IPS DF 4.7 (cell line): ENCODE measurements around the gene UBE2L6.
A peak's percentile ranks its signal among the peaks of the same experiment; 100 is the strongest.

ENCODE experiments used
- DNase-seq: peaks from one replicate; pipeline ENCODE4 v3.0.0-alpha.2; 2013; ENCODE audit warnings: low spot score; ENCODE audit errors: extremely low read depth

UBE2L6 gene

DNA sequence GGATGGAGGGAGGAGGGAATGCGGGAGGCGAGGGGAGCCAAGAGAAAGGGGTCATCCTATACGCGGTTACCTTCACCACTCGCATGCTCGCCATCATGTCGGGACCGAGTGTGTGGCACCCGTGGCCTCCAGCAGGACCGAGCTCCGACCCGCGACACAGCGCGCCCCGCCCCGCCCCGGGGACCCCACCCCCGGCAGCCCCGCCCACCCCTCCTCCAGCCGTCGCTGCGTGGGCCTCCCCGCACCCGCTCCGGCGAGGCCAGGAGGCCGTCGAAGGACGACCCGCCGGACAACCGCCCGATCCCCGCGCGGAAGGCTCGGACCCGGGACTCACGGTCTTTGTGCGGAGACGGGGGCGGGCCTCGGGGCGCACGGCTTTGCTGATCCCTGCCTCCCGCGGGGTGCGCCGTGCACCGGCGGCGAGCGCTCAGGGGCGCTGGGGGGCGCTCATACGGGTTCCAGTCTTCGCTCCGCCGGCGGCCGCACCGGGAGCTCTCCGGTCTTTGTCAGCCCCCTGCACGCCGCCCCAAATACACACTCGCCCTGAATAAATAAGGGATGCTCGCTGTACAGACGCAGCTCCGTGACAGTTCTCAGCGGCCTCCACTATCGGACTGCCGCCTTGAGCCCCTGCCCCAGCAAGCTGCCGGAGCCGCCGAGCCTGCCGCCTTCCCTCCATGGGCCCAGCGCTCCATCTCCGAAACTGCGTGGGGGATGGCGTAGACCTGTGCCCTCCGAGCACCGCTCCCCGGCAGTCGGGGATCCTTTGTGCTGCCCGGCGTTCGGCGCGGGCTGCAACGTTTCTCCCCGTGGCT, at the start of gene UBE2L6:
UBE2L6 (minus strand) TSS at position 158 of the 815 bp plus-strand sequence; CDS start at position 97, 61 bp downstream.
- DNase-seq: no peak

DNA sequence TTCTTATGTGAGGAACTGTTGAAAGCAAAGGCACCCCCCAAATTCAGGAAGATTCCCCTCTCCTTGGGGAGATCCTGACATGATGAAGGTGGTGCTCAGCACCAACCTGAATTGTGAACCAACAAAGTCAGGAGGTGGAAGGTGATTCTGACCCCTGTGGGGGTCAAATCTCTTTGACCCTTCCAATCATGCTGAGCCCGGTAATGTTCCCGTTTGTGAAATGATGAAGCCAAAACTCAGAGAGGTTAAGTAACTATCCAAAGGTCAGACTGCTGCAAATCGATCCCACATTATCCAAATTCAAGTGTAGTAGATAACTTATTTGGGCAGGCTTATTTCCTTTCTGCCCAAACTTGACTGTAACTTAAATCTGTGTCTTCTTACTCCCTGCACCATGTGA, 49.1 kb upstream of the UBE2L6 start:
- no peak for DNase-seq

DNA sequence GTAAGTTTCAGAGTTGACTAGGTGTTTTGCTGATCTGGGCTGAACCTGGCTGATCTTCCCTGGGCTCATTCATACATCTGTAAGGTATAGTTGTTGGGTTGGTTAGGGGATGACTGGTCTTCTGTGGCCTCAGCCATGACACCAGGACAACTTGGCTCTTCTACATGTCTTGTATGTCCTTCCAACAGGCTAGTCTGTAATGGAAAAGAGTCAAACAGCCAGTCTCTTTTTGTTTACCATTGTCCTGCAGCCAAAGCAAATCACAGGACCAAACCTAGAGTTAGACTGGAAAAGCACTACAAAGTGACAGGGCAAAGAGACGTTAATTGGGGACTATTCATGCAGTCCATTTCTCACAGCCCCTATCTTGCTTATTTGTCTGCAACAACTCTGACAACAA, 47.8 kb upstream of the UBE2L6 start:
- DNase-seq: no peak

DNA sequence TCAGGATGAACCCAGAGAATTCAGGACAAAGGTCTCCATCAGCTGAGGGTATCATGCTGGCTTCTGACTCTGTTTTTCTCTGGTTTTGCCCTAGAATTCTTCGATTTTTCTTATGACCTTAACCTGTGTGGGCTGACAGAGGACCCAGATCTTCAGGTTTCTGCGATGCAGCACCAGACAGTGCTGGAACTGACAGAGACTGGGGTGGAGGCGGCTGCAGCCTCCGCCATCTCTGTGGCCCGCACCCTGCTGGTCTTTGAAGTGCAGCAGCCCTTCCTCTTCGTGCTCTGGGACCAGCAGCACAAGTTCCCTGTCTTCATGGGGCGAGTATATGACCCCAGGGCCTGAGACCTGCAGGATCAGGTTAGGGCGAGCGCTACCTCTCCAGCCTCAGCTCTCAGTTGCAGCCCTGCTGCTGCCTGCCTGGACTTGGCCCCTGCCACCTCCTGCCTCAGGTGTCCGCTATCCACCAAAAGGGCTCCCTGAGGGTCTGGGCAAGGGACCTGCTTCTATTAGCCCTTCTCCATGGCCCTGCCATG, 46.8 kb upstream of the UBE2L6 start:
- no peak for DNase-seq

DNA sequence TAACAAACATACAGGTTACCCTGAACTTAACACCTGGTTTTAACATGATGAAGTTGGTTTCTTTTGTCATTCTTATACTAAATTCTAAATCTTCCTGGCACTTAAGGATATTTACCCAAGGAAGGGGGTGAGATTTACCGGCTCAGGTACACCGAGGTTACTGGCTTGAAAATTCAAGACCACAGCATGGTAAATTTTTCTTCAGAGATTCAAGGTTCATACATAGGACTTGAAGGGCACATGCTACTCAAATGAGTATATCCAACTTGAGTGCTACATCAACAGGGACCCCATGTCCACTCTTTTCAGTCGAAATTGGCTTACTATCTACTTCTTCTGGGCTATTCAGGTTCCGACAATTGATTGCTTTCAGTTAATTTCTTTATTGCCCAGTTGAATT, 42.7 kb upstream of the UBE2L6 start:
- no peak for DNase-seq

DNA sequence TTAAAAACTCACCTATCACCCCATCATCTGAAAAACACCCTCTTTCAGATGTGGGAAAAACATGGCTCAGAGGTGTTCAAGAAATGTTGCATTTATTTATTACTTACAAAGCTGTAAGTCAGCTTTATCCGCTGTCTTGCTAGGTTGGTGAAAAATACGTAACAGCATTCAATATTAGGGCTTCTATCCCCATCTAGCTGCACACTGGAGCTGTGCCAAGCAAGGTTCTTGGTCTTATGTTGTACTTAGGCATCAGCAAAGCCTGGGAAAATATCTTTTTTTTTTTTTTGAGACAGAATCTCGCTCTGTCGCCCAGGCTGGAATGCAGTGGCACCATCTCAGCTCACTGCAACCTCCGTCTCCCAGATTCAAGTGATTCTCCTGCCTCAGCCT, 37.6 kb upstream of the UBE2L6 start:
- DNase-seq: no peak

DNA sequence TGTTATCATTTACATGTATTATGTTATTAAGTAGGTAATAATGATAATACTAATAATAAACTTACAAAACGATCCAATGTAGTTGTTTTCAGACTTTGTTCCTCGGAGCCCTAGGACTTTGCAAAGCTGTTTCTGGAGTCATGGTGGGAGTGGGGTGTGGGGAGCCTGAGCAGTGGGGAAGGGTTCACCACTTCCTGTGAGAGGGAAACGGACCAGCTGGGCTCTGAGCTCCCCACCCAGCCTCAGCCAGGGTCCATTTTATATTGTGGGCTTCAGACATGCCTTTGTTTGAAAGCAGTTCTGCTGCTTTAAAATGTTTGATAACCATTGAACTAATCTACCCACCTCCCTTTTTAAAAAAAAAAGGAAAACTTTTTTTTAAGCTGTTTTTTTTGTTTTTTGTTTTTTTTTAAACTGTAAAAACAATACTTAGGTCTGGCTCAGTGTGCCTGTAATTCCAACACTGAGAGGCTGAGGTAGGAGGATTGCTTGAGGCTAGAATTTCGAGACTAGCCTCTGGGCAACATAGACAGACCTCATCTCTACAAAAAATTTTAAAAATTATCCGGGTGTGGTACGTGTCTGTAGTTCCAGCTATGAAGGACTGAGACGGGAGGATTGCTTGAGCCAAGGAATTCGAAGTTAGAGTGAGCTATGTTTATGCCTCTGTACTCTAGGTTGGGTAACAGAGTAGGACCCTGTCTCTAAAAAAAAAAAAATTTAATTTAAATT, 37.0 kb upstream of the UBE2L6 start:
- no peak for DNase-seq

DNA sequence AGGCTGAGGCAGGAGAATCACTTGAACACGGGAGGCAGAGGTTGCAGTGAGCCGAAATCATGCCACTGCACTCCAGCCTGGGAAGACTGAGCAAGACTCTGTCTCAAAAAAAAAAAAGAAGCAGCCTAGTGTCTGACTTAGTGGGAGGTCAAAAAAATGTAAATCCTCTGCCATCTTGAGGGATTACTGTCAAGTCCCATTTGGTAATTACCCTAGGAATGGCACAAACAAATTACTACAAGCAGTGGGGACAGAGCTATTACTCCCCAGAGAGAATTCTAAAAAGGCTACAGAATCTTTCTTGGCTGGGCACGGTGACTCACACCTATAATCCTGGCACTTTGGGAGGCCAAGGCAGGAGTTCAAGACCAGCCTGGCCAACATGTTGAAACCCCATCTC, 33.8 kb upstream of the UBE2L6 start:
- no peak for DNase-seq

DNA sequence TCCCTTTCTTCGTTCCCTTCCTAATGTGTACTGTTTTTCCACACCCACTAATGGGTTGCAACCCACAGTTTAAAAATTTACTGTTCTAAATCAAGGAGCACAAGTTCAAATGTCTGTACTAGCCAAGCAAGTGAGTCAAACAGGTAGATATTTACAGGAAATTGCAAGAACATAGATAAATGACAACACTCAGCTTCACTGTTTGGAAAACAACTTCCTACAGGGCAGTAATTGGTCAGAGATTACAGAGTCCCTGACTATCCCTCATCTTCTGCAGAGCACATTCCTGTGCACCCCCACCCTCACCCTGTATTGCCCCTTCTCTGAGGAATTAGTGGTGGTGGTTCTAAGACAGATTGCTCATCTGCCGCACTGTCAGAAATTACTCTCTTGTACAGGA, 31.9 kb upstream of the UBE2L6 start:
- DNase-seq: no peak

DNA sequence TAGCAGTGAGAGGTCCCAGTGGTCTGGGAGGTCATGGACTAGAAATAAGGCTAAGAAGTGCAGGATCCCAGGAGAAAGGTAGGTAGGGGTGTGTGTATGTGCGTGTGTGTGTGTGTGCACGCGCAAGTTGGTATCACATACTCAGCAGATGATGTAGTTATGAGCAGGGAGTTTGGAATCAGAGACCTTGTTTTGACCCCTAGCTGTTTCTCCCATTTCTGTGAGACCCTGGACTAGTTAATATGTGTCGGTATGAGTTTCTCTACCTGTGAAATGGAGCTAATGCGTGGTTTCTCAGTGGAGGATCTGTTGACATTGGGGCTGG, 31.3 kb upstream of the UBE2L6 start:
- no peak for DNase-seq

DNA sequence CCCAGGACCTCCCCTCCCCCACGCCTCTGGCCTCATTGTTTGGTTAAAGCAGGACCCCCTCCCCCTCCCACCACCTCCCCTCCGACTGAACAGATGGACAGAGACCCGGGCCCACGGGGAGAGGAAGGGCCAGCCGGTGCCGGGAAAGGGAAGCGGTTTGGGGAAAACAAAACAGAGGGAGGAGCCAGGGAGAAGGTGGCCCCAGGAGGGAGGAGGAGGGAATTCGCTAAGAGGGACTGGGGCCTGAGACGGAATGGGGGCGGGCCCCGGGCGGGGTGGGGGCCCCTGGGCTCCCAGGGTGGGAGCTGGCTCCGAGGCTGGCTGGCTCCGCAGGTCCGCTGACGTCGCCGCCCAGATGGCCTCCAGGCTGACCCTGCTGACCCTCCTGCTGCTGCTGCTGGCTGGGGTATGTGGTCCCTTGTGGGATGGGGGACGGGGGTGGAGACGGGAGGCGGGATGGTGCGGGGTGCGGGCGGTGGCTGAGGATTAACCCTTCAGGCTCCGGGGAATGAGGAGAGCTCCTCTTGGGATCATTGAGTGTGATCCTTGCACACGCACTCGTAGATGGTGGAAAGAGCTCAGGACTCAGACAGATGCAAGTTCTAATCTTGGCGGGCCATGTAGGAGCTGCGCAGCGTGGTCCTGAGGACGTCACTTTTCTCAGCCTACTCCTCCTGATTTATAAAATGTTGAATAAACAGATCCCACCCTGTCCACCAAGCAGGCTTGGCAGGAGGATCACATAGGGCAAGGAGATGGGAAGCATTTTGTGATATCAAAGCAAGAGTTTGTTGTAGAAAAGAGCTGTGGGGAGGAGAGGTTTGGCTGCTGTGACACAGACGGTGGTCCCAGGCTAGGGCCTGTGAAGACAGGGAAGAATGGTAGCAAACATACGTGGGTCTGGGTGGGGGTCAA, 30.7 kb upstream of the UBE2L6 start:
- peak; percentile 74 for DNase-seq

DNA sequence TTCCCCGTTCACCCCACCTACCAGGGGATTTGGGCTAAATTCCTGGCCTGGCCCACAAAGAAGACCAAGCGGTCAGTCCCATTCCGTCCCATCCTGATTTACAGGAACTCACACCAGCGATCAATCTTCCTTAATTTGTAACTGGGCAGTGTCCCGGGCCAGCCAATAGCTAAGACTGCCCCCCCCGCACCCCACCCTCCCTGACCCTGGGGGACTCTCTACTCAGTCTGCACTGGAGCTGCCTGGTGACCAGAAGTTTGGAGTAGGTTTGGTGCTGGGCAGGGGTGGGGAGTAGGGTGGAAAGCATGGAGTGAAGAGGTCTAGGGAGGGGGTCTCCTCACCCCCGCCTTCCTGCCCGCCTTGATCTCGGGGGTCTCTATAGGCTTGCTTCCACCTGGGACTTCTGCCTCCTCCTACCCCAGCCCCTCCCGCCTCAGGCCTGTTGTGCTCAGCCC, 30.0 kb upstream of the UBE2L6 start, which contains the start of gene SERPING1:
SERPING1 (plus strand) TSS at position 225 of the 455 bp plus-strand sequence. CDS start 586 bp downstream, outside the sequence.
- no peak for DNase-seq

DNA sequence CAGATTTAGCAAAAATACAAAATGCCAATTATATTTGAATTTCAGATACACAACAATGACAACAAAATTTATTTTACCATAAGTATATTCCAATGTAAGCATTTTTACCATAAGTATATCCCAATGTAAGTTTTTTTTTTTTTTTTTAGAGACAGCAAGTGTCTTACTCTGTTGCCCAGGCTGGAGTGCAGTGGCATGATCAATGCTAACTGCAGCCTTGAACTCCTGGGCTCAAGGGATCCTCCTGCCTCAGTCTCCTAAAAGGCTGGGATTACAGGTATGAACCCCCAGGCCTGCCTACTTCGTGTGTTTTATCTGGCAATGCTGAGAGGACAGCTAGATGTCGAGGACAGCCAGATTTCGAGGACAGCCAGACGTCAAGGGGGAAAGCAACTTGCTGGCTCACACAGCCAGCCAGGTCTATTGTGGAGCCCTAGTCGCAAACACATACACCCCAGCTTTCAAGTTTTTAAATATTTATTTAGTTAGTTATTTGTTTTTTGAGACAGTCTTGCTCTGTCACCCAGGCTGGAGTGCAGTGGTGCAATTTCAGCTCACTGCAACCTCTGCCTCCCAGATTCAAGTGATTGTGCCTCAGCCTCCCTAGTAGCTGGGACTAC, 28.9 kb upstream of the UBE2L6 start:
- no peak for DNase-seq

DNA sequence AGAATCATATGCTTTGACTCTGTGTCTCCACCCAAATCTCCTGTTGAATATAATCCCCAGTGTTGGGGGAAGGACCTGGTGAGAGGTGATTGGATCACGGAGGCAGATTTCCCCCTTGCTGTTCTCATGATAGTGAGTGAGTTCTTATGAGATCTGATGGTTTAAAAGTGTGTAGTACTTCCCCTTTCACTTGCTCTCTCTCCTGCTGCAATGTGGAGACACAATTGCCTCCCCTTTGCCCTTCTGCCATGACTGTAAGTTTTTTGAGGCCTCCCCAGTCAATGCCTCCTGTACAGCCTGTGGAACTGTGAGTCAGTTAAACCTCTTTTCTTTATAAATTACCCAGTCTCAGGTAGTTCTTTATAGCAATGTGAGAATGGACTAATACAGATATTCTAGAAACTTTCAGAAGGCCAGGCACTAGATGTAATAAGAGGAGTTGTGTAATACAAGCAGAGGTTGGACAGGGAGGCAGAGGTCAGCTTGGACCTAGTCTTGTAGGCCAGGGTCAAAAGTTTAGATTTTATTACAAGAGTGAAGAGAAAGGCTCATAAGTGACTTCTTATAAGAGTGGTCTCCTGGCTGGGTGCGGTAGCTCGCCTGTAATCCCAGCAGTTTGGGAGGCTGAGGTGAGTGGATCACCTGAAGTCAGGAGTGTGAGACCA, 20.7 kb upstream of the UBE2L6 start:
- no peak for DNase-seq

DNA sequence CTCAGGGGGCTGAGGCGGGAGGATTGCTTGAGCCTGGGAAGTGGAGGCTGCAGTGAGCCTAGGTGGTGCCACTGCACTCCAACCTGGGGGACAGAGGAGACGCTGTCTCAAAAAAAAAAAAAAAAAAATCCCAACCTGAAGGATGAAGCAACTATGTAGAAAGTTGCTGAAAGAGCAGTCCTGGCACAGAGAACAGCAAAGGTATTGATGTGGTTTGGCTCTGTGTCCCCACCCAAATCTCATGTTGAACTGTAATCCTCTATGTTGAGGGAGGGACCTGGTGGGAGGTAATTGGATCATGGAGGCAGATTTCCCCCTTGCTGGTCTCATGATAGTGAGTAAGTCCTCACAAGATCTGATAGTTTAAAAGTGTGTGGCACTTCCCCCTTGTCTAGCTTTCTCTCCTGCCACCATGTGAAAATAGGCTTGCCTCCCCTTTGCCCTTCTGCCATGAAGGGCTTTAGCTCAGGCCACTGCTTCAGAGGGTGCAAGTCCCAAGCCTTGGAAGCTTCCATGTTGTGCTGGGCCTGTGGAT, 19.3 kb upstream of the UBE2L6 start:
- DNase-seq: no peak

DNA sequence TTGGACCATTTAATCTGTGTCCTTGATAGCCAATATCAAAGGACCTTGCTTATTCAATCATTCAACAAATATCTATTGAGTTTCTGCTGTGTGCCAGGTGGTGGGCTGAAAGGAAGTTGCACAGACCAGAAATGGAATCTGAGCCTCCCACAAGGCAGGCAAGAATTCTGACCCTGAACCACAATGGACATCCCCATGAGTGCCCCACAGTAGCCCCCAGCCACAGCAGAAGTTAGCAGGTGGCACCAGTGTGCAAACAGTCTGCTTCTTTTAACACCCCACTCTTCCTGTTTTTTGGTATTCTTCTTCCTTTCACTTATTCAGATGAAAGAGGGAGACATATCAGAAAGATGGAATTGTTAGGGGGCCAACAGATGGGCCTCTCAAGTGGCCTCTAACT, 17.8 kb upstream of the UBE2L6 start:
- no peak for DNase-seq

DNA sequence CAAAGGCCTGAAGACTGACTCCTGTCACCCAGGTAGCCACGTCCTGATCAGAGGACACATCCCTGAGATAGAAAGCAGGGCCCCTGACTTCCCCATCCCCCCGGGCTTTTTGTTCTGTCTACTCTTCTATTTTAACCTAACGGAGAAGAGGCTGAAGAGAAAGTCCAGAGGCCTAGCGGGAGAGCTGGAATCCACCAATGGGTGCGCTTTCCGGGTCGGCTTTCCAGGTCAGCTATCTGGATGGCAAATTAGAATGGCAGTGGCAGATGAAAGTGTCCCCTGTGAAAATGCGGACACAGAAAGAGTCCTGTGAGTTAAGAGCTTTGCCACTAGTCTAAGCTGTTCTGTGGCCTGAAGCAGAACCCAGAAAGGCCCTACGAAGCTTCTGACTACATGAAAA, 16.9 kb upstream of the UBE2L6 start:
- DNase-seq: no peak

DNA sequence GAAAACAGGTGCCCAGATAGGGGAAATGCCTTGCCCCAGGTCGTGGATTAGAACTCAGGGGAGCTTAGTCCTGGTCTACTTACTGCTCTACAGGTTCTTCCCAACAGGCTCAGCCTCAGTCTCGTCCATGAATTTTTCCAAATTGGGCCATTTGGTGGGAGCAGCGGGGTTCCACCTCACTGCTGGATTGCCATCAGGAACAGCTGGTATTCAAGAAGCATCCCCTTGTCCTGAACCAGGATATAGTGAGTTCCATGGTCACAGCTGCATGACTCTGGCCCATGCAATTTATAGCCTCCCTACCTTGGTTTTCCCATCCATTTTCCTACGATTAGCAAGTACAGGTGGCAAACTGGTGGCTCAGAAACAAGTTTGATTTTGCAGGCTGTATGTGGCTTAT, 6.6 kb upstream of the UBE2L6 start:
- no peak for DNase-seq

DNA sequence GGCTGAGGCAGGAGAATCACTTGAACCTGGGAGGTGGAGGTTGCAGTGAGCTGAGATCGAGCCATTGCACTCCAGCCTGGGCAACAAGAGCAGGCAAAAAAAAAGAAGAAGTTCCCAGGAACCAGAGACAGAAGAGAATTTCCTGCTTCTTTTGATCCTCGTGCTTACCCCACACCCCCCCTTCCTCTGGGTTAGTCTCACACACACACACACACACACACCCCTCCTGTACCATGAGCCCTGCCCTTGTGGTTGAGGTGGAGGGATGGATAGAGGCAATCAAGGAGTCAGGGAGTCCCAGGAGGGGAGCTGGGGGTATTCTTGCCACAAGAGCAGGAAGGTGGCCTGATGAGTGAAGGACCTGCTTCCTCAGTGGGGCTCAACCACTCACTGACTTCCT, 4.1 kb upstream of the UBE2L6 start:
- DNase-seq: no peak

DNA sequence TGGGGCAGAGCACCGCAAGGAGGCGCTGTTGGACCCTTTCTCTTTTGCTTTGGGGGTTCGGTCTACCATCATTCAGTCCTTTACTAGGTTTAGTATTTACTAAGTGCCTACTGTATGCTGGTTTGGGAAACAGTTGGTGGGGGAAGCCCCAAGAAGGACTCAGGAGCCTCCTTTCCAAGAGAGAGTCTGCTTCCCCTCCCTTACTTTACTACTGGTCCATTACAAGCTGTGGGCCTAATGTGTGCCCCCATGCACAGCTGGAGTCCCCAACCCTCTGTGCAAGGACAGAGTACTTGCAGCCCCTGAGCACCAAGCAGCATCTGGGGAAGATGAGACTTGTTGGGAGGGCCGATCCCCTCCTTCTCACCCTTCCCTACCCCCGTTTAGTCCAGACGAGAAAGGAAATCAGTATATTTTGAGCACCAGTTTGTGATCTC, 876 bp upstream of the UBE2L6 start:
- DNase-seq: peak; percentile 51
